HUES6 (cell line): ENCODE measurements around the gene LYPD3.
"Not testable (repeated sequence)": the region's sequence is repeated elsewhere in the genome, so short reads cannot be mapped to it uniquely, and the experiment has no call there.

Experiments used
- H3K27ac ChIP-seq: 2 replicates; pipeline ENCODE4 v1.7.0; 2013; ENCODE audit warnings: low read depth, mild to moderate bottlenecking, low read length, inconsistent platforms
- H3K27me3 ChIP-seq: 2 replicates; pipeline ENCODE4 v1.6.1; 2013; ENCODE audit warnings: low read length; ENCODE audit not compliant: control insufficient read depth, insufficient read depth
- H3K36me3 ChIP-seq: 2 replicates; pipeline ENCODE4 v1.6.1; 2013; ENCODE audit warnings: low read length; ENCODE audit not compliant: control insufficient read depth, insufficient read depth
- H3K4me1 ChIP-seq: 2 replicates; pipeline ENCODE4 v1.6.1; 2013; ENCODE audit warnings: low read length; ENCODE audit not compliant: control insufficient read depth, insufficient read depth
- H3K4me3 ChIP-seq: 2 replicates; pipeline ENCODE4 v1.5.1; 2013; ENCODE audit warnings: low read depth, low read length
- H3K9ac ChIP-seq: one replicate; pipeline ENCODE4 v1.6.1; 2013; ENCODE audit warnings: mild to moderate bottlenecking, low read length
- H3K9me3 ChIP-seq: 2 replicates; pipeline ENCODE4 v1.6.1; 2013; ENCODE audit warnings: low read depth, low read length; ENCODE audit not compliant: control insufficient read depth, insufficient read depth

The LYPD3 gene

DNA sequence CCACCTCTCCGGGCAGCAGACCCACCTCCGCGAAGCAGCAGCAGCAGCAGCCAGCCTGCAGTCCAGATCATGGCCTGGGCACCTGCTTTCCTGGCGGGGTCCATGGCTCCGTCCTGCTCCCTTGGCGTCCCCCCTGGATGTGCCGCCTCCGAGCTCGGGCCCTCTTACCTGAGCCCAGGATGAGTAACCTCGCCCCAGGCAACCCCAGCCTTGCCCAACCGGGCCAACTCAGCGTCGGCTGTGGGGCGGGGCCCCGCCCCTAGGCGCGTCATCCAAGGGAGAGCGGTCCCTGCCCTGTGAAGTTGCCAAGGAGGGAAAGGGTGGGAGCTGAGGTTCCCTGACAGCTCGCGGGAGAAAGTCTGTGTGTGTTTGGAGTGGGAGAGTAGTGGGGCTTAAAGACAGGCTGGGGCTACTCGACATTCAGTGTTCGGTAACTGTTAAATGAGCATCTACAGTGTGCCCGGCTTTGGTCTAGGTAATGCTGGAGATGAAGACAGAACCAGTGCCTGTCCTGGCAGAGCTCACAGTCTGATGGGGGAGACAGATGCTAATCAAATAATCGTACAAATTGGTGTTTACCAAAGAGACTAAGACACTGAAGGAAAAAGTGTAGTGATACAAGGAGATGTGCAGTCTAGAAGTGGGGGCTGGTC, at the start of gene LYPD3:
Gene LYPD3, minus strand, starts transcription at position 141 of the 653 bp plus-strand sequence. Its CDS starts 37 bp downstream, at position 104.
- Histone ChIP-seq H3K9ac (no peak within 1 kb of the TSS), H3K4me3 (peak within 1 kb of the TSS; percentile 90), H3K9me3 (no peaks in the 10 kb centered on the region), H3K27me3 (peaks cover 33% of the 10 kb centered on the region), H3K36me3 (no peaks in the 10 kb centered on the region), H3K4me1 (peaks cover 14% of the 10 kb centered on the region), H3K27ac (no peak within 1 kb of the TSS)

DNA sequence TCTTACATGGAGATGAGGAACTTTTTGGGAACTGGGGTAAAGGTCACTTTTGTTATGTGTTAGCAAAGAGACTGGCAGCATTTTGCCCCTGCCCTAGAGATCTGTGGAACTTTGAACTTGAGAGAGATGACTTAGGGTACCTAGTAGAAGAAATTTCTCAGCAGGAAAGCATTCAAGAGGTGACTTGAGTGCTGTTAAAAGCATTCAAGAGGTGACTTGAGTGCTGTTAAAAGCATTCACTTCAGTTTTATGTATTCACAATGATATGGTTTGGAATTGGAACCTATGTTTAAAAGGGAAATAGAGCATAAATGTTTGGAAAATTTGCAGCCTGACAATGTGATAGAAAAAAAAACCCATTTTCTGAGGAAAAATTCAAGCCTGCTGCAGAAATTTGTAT, 47.0 kb upstream of the LYPD3 start:
- H3K27me3 ChIP-seq, H3K27ac ChIP-seq, H3K9me3 ChIP-seq, H3K9ac ChIP-seq, H3K4me3 ChIP-seq, H3K4me1 ChIP-seq: not testable (repeated sequence)
- peaks cover 20% of the 10 kb centered on the region for H3K36me3 ChIP-seq

DNA sequence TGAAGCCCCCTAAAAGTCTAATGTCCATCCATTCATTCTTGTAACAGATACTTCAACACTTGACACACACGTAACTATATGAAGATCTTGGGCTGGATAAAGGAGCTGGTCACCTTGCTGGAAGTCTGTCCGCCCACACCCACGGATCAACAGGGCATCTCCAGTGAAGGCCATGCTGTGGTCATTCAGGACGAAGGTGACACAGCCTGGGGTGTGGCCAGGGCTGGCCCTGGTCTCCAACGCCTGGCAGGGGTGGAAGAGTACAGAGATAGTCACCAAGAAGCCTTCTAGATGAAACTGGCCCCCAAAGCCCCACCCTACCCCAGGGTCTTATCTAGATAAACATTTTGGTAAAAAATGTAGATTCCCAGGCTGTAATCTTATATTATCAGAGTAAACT, 45.9 kb upstream of the LYPD3 start:
- Histone ChIP-seq H3K4me1 (no peaks in the 10 kb centered on the region), H3K27me3 (no peaks in the 10 kb centered on the region), H3K4me3 (no peak overlapping the region), H3K9ac (no peak overlapping the region), H3K9me3 (peaks cover 9% of the 10 kb centered on the region; the same call in 1 of the 2 replicates), H3K27ac (no peak overlapping the region), H3K36me3 (peaks cover 22% of the 10 kb centered on the region)

DNA sequence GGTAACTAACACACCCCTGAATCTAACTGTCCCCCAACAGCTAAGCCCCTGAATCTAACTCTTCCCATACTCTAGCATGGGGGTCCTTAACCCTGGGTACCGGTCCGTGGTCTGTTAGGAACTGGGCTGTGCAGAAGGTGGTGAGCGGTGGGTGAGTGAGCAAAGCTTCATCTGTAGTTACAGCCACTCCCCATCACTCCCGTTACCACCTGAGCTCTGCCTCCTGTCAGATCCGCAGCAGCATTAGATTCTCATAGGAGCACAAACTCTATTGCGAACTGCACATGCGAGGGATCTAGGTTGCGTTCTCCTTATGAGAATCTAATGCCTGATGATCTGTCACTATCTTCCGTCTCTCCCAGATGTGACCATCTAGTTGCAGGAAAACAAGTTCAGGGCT, 45.3 kb upstream of the LYPD3 start:
- H3K27ac ChIP-seq = no peak overlapping the region
- no peaks in the 10 kb centered on the region for H3K27me3 ChIP-seq
- peaks cover 22% of the 10 kb centered on the region for H3K36me3 ChIP-seq
- peaks cover 9% of the 10 kb centered on the region; the same call in 1 of the 2 replicates for H3K9me3 ChIP-seq
- H3K9ac ChIP-seq = no peak overlapping the region
- no peak overlapping the region for H3K4me3 ChIP-seq
- no peaks in the 10 kb centered on the region for H3K4me1 ChIP-seq

DNA sequence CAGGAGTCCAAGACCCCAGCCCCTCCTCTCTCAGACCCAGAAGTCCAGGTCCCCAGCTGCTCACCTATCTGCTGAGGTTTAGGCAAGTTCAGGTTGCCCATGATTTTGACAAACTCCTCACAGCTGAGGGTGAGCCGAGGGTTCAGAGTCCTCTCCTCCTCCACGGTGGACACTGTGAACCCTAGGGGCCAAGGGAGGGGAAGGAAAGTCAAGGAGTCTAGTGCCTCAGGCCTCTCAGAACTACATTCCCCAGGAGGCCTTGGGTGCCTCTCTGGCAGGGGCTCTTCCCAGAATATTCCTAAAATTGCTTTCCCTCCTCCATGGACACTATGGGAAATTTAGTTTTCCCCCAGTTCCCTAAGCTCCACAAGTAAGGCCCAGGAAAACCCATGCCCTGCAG, 42.5 kb upstream of the LYPD3 start:
- Histone ChIP-seq H3K27me3 (peaks cover 13% of the 10 kb centered on the region), H3K9ac (no peak overlapping the region), H3K27ac (no peak overlapping the region), H3K9me3 (peaks cover 5% of the 10 kb centered on the region; the same call in 1 of the 2 replicates), H3K36me3 (peaks cover 22% of the 10 kb centered on the region), H3K4me1 (peaks cover 6% of the 10 kb centered on the region; the same call in 1 of the 2 replicates), H3K4me3 (no peak overlapping the region)

DNA sequence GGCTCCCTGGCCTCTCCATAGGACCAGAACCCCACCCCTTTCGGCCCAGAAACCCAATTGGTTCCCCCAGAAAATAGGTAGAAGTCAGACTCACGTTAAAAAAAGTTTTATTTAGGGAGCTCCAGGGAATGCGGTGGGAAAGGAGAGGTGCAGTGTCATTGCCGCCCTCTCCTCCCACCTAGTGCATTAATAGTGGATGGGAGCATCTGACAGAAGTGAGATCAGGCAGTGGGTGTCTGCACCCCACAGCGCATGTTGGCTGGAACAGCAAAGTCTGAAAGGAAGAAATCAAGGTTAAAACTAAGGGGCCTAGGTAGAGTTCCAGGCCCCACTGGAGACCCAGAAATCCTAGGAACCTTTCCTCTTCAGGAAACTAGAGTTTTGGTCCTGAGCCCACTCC, 41.2 kb upstream of the LYPD3 start:
- 0 out of 2 replicates have a peak, but pooled peaks cover 3% of the 10 kb centered on the region for H3K9me3 ChIP-seq
- peaks cover 12% of the 10 kb centered on the region; the same call in 1 of the 2 replicates for H3K4me1 ChIP-seq
- H3K36me3 ChIP-seq = peaks cover 22% of the 10 kb centered on the region
- no peak overlapping the region for H3K27ac ChIP-seq
- no peak overlapping the region for H3K4me3 ChIP-seq
- H3K9ac ChIP-seq = no peak overlapping the region
- H3K27me3 ChIP-seq = peaks cover 21% of the 10 kb centered on the region

DNA sequence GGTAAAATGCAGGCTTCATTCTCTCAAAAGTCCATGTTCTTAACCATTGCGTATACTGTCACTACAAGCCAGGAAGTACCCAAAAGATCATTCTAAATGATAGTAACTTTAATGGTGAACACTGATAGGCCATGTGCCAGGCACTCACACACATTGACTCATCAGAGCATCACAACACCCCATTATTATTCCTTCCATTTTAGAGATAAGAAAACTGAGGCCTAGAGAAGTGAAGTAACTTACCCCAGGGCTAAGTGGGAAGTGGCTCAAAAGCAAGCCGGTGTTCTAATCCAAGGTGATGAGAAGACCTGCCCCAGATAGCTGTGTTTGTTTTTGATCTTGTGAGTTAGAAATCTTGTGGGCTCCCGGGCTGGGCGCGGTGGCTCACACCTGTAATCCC, 40.5 kb upstream of the LYPD3 start:
- H3K9ac ChIP-seq = no peak overlapping the region
- no peak overlapping the region for H3K27ac ChIP-seq
- H3K27me3 ChIP-seq = peaks cover 21% of the 10 kb centered on the region
- H3K9me3 ChIP-seq = no peaks in the 10 kb centered on the region
- H3K36me3 ChIP-seq = peaks cover 17% of the 10 kb centered on the region
- no peak overlapping the region for H3K4me3 ChIP-seq
- H3K4me1 ChIP-seq = peaks cover 12% of the 10 kb centered on the region; the same call in 1 of the 2 replicates

DNA sequence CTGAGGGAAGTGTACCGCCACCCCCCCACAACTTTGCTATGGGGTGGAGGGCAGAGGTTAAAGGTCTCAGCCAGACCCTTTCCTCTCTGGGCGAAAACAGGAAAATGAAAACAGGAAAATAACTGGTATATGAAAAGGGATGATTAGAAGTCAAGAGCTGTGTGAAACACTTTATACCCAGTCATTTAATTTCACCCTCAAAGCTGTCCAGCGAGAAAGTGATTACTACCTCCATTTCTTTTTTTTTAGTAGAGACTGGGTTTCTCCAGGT, 39.7 kb upstream of the LYPD3 start:
- Histone ChIP-seq H3K4me3 (peak overlapping the region; percentile 87), H3K9ac (peak overlapping the region; percentile 54), H3K27ac (no peak overlapping the region)

DNA sequence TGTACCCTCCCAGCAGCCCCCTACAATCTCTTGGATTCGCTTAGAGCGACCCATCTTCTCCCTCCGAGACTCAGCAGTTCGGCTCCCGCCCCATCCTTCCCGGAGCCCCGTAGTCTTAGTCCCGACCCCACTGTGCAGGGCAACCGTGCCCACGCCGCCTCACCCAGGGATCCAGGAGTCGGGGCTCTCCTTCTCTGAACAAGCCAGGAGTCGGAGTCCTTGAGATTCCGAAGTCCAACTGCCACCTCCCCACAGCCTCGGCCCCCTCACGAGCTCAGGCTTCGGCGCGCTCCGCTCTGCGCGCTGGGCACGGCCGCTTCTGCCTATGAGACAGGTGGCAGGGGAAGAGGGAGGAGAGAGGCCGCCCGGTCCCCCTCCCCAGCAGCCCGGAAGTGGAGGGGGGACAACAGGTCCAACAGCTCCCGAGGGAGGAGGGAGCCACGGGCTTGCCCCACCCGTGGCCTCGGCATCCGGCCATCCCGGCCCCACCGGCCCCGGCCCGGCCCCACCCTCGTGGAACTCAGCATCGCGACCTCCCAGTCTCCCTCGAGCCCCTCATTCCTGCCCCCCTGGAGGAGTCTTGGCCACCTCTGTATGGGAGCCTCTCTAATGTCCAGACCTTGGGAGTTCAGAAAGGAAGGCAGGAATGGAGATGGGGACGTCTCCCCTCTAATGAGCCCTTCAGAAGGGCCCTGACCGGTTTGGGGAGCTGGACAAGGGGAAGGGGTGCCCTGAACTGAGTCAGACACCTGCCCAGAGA, 39.2 kb upstream of the LYPD3 start, which contains the start of gene PHLDB3:
Gene PHLDB3, minus strand, starts transcription at position 321 of the 760 bp plus-strand sequence. CDS start 628 bp downstream, outside the sequence.
- Histone ChIP-seq H3K9me3 (no peaks in the 10 kb centered on the region), H3K36me3 (peaks cover 10% of the 10 kb centered on the region), H3K4me1 (peaks cover 12% of the 10 kb centered on the region; the same call in 1 of the 2 replicates), H3K27ac (no peak within 1 kb of the TSS), H3K27me3 (peaks cover 21% of the 10 kb centered on the region), H3K4me3 (peak within 1 kb of the TSS; percentile 87), H3K9ac (peak within 1 kb of the TSS; percentile 54)

More for the DNA sequence above, 39.7 kb upstream of the LYPD3 start:
- H3K36me3 ChIP-seq = peaks cover 14% of the 10 kb centered on the region
- peaks cover 21% of the 10 kb centered on the region for H3K27me3 ChIP-seq
- peaks cover 12% of the 10 kb centered on the region; the same call in 1 of the 2 replicates for H3K4me1 ChIP-seq
- no peaks in the 10 kb centered on the region for H3K9me3 ChIP-seq

DNA sequence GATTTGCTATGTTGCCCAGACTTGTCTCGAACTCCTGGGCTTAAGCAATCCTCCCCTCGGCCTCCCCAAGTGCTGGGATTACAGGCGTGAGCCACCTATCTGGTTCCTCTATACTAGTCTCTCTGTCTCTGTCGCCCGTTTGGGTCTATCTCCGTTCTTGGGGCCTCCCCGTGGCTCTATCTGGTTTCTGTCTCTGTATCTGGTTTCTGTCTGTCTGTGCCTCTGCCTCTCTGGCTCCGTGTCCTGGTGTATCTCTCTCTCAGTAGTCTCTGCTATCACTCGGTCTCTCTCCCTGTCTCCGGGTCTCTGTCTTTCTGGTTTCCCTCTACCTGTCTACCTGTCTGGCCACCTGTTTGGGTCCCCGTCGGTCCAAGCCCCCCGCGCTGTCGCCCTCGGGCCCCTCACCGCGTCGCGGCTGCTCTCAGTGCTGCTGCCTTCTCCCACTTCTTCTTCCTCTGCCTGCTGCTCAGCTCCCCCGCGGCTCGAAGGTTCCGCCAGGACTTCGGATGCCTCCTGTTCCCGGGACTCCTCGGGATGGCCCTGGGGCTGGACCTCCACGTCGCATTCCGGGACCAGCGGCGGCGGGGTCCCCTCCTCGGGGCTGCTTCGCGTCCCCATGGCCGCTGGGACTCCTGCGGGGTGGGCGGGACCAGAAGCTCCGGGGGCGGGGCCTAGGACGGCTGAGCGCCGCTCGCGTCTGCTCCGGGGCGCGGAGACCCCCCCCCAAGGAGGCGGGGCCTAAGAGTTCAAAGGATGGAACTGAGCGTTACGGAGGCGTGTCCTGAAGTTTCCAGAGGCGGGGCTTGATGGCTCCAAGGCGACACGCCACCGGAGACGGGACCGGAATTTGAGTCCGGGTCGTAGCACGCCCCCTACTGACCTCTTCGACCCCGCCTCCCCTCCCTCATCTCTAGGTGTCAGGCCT, 38.4 kb upstream of the LYPD3 start:
- peaks cover 12% of the 10 kb centered on the region; the same call in 1 of the 2 replicates for H3K4me1 ChIP-seq
- no peaks in the 10 kb centered on the region for H3K9me3 ChIP-seq
- H3K27me3 ChIP-seq = peaks cover 21% of the 10 kb centered on the region
- H3K9ac ChIP-seq = peak overlapping the region; percentile 54
- peak overlapping the region; percentile 87 for H3K4me3 ChIP-seq
- peaks cover 8% of the 10 kb centered on the region for H3K36me3 ChIP-seq
- no peak overlapping the region for H3K27ac ChIP-seq
